GM18867 (cell line): ENCODE measurements around the gene GALNT10.
A peak's percentile ranks its signal among the peaks of the same experiment; 100 is the strongest.

Experiments used
- ATAC-seq: cut with Tn5 transposase; IDR thresholded peaks from one replicate; pipeline ENCODE4 v1.9.1; 2021; ENCODE audit warnings: mild to moderate bottlenecking, moderate library complexity; ENCODE audit not compliant: unreplicated experiment

GALNT10 gene

GRCh38 chr5:154370813-154371212 lies 180.3 kb downstream of the GALNT10 start:
- no peak for ATAC-seq

DNA sequence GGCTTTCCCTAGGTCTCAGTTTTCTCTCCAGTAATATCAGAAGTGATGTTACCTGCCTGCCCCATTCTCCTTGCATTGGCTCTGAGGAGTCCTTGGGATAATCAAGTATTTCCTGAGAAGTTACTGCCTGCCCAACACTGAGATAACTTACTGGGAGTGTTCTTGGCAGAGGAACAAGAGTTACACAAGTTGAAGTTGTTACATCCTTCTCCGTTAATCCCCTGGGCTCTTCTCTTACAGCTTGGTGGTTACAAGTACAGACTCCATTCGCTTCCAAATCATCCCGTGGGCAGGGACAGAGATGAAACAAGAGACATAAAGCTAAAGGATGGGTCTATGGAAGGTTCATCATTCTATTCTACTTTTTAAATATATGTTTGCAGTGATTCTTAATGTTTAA lies 181.2 kb downstream of the GALNT10 start:
- ATAC-seq = no peak

DNA sequence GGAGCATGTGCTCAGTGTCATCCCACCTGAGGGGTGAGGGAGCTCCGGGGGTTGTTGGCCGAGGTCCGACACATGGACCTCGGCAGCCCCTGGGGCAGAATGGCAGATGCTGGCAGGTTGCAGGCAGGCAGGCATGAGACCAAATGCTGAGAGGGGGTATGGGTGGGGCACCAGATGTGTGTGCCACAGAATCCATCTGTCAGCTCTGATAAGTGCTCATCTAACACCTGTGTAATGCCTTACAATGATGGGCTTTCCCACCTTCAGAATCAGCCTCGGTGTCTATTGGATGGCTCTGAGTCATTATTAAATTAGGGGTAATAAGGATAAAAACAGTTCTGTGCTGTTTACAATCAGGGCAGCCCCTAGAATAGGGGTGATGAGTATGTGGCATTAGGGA lies 182.1 kb downstream of the GALNT10 start:
- no peak for ATAC-seq

GRCh38 chr5:154373326-154373725 lies 182.8 kb downstream of the GALNT10 start:
- no peak for ATAC-seq

DNA sequence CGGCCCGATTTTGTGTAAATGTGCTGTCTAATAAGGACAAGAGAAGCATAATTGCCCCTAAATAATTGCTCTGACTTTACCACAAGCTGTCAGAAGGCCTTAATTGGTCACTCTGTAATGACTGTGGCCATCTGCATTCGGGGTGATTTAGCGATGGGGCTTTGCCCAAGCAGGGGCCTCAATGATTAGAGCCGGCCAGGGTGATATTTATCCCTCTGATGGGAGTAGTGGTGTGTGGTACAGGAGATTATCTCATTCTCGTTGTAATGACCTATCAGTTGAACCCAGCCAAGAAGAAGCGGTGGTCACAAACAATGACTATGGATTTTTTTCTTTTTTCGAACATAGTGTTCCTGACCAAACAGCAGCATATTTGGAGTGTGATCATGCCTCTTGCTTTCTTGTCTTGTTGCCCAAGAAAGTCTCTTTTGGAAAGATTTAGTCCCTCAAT lies 183.2 kb downstream of the GALNT10 start:
- no peak for ATAC-seq

DNA sequence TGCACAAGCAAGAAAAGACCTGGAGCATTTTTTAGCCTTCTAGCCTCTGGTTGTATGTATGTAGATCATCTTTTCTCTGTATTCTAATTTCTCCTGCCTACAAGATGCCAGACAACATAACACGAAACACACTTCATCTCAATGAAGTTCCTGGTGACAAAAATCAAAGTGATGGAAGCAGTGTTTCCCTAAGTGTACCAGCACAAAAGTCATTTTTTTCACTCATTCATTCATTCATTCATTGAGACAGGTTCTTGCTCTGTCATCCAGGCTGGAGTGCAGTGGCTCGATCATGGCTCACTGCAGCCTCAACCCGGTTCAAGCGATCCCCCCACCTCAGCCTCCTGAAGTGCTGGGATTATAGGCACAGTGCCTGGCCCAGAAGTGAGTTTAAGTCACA lies 183.7 kb downstream of the GALNT10 start:
- no peak for ATAC-seq

DNA sequence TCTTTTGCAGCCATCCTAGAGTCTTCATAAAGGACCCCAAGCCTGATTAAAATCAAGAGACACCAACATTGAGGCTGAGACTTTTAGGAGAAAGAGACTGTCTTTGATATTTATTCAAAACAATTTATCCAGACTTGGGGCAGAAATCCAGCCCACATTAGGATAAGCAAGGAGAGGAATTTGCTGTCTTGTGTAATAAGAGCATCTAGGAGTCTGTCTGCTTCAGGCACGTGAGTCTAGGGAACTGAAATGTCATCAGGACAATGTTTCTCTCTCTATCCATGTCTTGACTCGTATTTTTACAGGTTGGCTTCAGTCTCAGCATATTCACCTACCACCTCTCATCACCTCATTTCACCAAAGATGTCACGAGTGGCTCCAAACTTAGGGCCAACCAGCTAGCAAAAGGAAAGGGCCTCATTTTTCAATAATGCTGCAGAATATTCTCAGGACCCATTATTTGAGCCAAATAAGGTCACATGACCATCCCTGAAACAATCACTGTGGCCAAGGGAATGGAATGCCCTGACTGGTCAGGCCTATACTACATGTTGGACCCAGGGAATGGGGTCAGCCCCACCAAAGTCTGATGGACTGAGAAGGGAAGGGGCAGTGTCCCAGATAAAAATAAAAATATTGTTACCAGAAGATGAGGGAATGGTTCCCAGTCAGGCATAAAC lies 184.9 kb downstream of the GALNT10 start:
- no peak for ATAC-seq

DNA sequence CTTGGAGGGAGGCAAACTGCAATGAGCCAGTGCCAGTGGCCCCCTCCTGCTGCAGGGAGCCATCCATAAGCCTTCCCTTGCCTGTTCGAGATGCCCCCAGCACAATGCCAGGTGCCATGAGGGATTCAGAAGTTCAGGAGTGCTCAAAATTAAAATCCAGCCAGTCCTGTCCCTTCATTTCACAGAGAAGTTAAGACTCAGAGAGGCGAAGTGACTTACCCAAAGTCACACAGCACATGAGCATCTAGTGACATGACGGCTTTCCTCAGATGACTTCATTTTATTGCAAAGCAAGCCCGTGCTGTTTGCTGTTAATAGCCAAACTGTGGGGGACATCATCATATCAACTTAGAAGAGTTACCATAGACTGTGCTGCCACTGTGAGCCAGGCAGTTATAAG lies 185.9 kb downstream of the GALNT10 start:
- ATAC-seq = no peak

DNA sequence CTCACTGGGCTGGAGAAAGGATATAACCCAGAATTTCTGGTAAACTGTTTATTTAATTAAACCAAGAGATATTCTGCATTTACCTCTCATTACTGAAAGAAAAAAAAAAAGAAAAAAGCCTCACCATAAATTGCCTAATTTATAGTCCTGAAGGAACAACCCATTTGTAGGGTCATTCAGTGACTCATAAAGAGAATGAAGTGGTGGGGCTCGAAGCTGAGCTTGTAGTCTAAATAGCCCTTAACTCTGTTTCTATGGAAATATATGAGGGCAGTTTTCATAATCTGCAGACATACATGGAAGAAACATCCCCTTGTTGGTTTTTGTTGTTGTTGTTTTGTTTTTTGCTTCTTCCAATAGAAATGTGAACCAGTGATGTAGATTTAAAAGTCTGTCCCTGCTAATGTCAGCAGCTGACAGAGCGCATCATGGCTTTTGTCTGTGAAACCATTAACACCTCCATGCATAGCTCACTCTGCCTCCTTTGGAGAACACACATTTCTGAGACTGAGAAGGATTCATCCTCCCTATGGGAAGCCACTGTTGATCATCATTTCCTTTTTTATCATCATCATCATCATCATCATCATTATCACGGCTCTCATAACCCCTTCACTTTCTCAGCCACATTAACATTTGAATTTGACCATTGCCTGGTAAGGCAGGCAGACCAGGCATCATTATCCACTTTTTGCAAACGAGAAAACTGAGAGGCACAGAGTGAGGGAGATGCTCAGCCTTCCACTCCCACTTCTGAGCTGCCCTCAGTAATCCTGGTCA lies 187.4 kb downstream of the GALNT10 start:
- ATAC-seq = no peak

GRCh38 chr5:154380263-154380662 lies 189.7 kb downstream of the GALNT10 start:
- no peak for ATAC-seq

- ATAC-seq = peak; percentile 97
Measured at GRCh38 chr5:154384480-154385235, 194.1 kb downstream of the GALNT10 start.

GRCh38 chr5:154385236-154385512 lies 194.6 kb downstream of the GALNT10 start:
- peak; percentile 36 for ATAC-seq

DNA sequence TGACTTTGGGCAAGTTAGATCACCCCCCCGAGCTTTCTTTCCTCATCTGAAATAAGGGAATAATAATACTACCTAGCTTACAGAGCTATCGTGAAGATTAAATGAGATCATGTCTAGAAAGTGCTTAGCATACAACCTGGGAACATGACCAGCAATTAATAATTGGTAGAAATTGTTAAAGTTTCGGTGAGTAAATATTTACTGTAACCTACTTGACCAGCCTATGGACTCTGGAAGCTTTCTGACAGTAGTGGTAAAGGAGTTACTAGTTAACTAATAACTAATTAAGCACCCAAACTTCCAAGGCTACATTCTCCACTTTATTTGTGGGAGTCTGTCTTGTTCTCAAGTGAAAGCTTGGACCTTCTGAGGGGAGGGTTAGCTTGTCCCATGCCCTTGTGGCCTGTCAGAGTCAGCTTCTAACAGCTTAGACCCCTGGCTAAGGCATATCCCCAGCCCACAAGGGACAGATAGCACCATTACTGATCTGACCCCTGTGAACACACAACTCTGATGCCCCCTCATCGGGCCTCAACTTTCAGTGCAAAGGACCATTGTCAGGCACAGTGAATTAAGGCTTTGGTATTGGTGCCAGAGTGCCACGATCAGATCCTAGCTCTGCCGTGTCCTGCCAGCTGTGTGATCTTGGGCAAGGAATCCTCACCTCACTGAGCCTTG lies 196.6 kb downstream of the GALNT10 start:
- ATAC-seq = no peak

- ATAC-seq = no peak
Measured at GRCh38 chr5:154388842-154389241, 198.3 kb downstream of the GALNT10 start.

GRCh38 chr5:154390096-154390495 lies 199.6 kb downstream of the GALNT10 start:
- ATAC-seq = no peak

DNA sequence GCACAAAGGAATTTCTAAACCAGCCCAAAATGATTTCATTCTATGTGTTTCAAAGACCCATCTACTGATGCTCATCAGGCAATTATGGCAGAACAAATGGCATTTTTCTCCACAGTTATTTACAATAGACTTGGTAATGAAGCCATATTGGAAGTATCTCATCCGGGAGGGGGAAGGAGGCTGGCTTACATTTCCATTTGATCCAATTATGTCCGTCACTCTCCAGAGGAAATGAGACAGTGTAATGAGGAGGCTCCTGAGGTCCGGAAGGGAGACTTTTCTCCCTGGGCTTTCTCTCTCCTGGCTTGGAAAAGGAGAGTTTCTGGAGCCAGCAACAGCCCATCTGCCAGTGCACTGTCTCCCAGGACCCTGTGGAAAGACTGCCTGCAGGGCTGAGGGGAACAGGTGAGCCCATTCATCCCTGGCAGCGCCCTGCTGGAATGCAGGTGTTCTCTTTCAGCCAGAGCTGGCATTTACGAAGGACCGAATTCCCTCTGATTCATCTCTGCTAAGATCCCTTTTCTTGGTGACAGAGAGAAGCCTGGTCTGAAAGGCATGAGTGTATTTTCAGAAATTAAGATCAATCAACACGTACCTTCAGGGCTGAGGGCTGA lies 200.3 kb downstream of the GALNT10 start:
- ATAC-seq = no peak

- no peak for ATAC-seq
Measured at GRCh38 chr5:154391788-154392187, 201.3 kb downstream of the GALNT10 start.

- no peak for ATAC-seq
Measured at GRCh38 chr5:154393850-154394249, 203.3 kb downstream of the GALNT10 start.

DNA sequence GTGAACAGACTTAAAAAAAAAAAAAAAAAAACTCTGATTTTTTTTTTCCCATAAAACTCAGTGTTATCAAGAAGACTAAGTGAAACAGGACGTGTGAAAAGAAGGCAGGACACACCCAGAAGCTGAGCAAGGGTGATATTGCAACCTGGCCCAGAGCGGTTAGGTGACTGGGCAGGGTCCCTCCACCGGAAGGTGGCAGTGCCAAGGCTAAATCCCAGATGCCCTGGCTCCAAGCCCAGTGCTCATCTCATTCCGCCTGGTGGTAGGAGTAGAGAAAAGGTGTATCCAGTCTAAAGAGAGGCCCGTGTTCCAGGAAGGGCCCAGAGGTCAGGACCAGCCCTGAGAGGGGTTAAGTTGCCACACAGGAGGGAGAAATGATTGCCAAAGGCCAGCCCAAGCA lies 203.8 kb downstream of the GALNT10 start:
- ATAC-seq = no peak

DNA sequence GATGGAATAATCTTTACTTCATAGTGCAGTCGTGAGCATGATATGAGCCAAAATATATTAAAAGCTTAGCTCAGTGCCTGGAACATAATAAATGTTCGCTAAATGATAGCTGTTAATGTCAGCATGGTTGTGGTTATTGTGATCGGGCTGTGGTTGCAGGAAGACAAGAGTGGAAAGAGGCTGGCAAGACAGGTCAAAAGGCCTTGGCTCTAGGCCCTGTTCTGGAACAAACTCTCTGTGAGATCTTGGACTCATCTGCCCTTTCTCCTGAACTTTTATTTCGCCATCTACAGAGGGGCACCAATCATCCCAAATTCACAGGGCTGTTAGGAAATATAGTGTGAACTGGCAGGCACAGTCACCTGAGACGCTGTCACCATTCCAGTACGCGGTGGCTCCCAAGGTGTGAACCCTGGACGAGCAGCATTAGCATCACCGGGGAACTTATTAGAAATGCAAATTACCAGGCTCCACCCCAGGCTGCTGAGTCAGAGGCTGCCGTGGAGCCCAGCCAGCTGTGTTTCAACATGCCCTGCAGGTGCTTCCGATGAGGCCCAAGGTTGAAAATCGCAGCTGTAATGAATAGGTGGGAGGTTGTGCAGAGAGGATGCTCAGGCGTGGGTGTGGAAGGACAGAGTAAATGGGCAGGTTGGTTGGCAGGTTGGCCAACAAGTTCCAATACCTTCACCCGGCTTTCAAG lies 205.0 kb downstream of the GALNT10 start:
- ATAC-seq = peak; percentile 94
